SU-DHL-6 (cell line): ENCODE results near the gene FRMD3.

Experiments used
- EZH2phosphoT487 ChIP-seq: fragments of 200-600 bp; sonication (generic), shearing (Covaris generic); conservative IDR thresholded peaks from 2 replicates; pipeline ENCODE4 v1.6.1; 2018; ENCODE audit warnings: mild to moderate bottlenecking, antibody characterized with exemption, low read length, moderate library complexity, mixed read lengths
- TF ChIP-seq, protein P1 (sequence below): fragments of 200-600 bp; sonication (generic); IDR thresholded peaks from one replicate; pipeline ENCODE4 v1.5.1; 2017; ENCODE audit warnings: antibody characterized with exemption, mild to moderate bottlenecking, low read length, moderate library complexity; ENCODE audit not compliant: insufficient read depth, poor library complexity, severe bottlenecking

DNA sequence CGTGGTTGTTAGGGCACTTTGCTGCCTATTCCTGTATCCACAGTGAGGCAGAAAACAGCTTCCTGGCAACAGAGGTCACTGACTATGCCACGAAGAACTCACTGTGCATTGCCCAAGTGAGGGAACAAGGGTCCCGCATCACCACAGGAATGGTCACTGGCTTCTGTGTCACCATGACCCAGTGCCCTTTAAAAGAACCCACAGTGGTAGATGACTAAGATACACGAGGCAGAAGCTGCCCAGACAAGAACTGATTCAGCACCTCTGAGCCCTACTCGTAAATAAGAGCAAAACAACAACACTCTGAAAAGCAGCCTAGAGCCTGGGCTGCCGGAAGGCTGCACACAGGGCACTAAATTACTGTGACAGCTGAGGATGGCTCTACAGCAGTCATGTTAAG is 238.6 kb downstream of the FRMD3 start:
- TF ChIP-seq, protein P1, sequence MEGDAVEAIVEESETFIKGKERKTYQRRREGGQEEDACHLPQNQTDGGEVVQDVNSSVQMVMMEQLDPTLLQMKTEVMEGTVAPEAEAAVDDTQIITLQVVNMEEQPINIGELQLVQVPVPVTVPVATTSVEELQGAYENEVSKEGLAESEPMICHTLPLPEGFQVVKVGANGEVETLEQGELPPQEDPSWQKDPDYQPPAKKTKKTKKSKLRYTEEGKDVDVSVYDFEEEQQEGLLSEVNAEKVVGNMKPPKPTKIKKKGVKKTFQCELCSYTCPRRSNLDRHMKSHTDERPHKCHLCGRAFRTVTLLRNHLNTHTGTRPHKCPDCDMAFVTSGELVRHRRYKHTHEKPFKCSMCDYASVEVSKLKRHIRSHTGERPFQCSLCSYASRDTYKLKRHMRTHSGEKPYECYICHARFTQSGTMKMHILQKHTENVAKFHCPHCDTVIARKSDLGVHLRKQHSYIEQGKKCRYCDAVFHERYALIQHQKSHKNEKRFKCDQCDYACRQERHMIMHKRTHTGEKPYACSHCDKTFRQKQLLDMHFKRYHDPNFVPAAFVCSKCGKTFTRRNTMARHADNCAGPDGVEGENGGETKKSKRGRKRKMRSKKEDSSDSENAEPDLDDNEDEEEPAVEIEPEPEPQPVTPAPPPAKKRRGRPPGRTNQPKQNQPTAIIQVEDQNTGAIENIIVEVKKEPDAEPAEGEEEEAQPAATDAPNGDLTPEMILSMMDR, result no peak
- no peak for TF ChIP-seq EZH2phosphoT487
